Measurements from ENCODE around the gene MUTYH. TPM values are rescaled to one million over a fixed set of nuclear protein-coding genes. Genes with fewer than 3 reads are reported as not detected.

MUTYH gene
- total RNA-seq, 4 donors from 2014 or later: 6.4 to 17.0 (median 10.3) TPM

DNA sequence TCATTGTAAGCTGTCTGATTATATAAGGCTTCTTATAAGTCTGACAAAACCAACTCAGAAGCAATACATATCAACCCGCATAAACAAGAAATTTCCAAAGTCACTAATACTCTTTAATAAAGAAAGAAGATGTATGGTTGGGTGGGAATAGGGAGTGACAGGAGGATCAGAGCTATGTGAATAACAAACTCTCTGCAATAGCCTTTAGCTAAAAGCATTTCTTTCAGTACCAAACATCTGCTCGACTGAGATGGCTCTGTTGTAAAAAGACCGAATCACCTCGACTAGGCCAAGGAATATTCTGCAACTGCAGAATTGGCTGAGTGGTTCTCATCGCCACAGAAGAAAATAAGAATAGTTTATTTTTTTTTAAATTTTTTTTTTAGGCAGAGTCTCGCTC is 39.3 kb upstream of the MUTYH start:
- TF ChIP-seq CTCF (IDR thresholded peaks at IDR 0.05; ENCODE audit: low read depth): no peak

GRCh38 chr1:45378184-45378583 is 37.9 kb upstream of the MUTYH start:
- no peak for TF ChIP-seq CTCF (IDR thresholded peaks at IDR 0.05; ENCODE audit: low read depth)

DNA sequence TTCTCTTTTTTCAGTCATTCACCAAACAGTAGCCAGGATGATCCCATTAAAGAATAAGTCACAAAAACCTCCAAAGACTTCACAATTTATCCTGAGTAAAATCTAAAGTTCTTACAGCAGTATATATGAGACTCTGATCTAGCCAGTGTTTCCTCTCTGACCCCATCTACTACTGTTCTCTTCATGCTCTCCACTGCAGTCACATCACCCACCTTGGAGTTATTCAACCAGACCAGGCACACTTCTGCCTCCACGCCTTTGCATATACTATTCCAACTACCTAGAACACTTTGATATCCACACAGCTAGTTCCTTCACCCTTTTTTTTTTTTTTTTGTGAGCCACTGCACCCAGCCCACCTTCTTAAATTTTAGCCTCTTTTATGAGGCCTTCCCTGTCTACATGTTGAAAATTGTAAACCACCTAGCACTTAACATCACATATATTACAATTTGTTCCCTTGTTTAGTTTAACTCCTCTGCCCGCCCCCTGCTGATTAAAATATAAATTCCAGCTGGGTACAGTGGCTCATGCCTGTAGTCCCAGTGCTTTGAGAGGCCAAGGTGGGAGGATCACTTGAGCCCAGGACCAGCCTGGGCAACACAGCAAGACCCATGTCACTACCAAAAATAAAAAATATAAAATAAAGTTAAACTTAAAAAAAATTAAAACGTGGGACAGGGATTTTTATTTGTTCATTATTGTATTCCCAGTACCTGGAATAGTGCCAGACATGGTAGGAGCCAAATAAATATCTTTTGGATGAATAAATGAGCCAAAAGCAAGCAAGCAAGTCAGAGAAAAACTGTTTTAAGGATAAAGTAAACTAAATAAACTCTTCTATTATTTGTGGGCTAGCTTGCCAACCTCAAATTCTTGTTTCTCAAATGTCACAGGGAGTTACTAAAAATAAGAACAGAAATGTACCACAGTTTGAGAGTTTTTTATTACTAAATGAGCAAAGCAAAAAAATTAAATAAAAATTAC is 35.2 kb upstream of the MUTYH start:
- no peak for TF ChIP-seq CTCF (IDR thresholded peaks at IDR 0.05; ENCODE audit: low read depth)

- TF ChIP-seq CTCF (IDR thresholded peaks at IDR 0.05; ENCODE audit: low read depth): no peak
These were observed 33.3 kb upstream of the MUTYH start for GRCh38 chr1:45373573-45373972.

DNA sequence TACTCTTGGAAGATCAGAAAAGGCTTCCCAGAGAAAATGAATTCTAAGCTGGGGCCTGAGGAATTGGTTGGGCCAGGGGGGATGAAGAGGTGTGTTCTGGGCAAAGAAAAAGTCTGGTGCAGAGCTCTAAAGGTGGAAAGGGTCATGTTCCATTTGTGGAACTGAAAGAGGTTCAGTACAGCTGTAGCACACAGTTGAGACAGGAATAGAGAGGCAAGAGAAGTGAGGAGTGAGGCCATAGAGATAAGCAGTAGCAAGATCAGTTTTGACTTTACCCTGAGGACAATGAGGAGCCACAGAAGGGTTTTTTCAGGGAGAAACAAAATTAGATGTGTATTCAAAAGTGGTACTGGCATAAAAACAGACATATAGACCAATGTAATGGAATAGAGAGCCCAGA is 30.3 kb upstream of the MUTYH start:
- TF ChIP-seq CTCF (IDR thresholded peaks at IDR 0.05; ENCODE audit: low read depth): no peak

GRCh38 chr1:45365051-45365450 is 24.8 kb upstream of the MUTYH start:
- no peak for TF ChIP-seq CTCF (IDR thresholded peaks at IDR 0.05; ENCODE audit: low read depth)

DNA sequence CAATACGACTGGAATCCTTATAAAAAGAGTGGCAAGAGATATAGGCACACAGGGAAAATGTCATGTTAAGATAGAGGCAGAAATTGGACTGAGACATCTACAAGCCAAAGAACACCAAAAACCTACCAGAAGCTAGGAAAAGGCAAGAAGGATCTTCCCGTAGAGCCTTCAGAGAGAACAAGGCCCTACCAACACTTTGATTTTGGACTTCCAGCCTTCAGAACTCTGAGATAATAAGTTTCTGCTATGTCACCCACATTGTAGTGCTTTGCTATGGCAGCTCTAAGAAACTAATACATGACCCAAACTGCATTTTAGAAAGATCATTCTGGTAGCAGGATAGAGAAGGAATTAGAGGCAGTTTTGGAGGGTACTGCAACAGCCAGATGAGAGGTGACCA is 24.1 kb upstream of the MUTYH start:
- TF ChIP-seq CTCF (IDR thresholded peaks at IDR 0.05; ENCODE audit: low read depth): no peak

Measured in subcutaneous adipose tissue (tissue), 4 donors.